Skin epidermis (tissue), 12 donors: ENCODE data around the gene UBL4A.

Experiments used
- H3K27ac ChIP-seq, 21 experiments: fragments of 200-600 bp; sonication (generic) in 11 of 21; one replicate each; pipeline ENCODE4 v1.5.0; 2020; ENCODE audit warnings: mild to moderate bottlenecking in 3 of 21, inconsistent platforms in 2 of 21, moderate library complexity in 2 of 21
- H3K4me3 ChIP-seq, 7 experiments: fragments of 200-600 bp; sonication (generic) in 2 of 7; one replicate each; pipeline ENCODE4 v1.5.0; 2020; ENCODE audit warnings: inconsistent platforms in 2 of 7, mild to moderate bottlenecking in 2 of 7, moderate library complexity in 1 of 7

Gene UBL4A

GRCh38 chrX:154485150-154486051 is 1.0 kb downstream of the UBL4A start:
- H3K27ac ChIP-seq = peak overlapping the region; percentile 22 to 91 (median 81)
- peak overlapping the region; percentile 52 to 65 (median 58) for H3K4me3 ChIP-seq

- Histone ChIP-seq H3K27ac (peak overlapping the region in 1 of 21 experiments; percentile 1), H3K4me3 (no peak overlapping the region)
Measured at GRCh38 chrX:154484255-154485149, 1.9 kb downstream of the UBL4A start.

- H3K4me3 ChIP-seq = no peak overlapping the region
- no peak overlapping the region for H3K27ac ChIP-seq
Measured at GRCh38 chrX:154483325-154483724, 3.1 kb downstream of the UBL4A start.

- no peak overlapping the region for H3K27ac ChIP-seq
Measured at GRCh38 chrX:154482786-154483185, 3.6 kb downstream of the UBL4A start.

GRCh38 chrX:154481911-154482601 is 4.4 kb downstream of the UBL4A start:
- Histone ChIP-seq H3K27ac (no peak overlapping the region), H3K4me3 (no peak overlapping the region)

More at GRCh38 chrX:154482786-154483185, 3.6 kb downstream of the UBL4A start:
- no peak overlapping the region for H3K4me3 ChIP-seq

GRCh38 chrX:154481195-154481594 is 5.2 kb downstream of the UBL4A start:
- no peak overlapping the region for H3K27ac ChIP-seq
- no peak overlapping the region for H3K4me3 ChIP-seq

- Histone ChIP-seq H3K27ac (peak within 1 kb of the TSS in 20 of 21 experiments; percentile 49 to 88 (median 72)), H3K4me3 (peak within 1 kb of the TSS; percentile 23 to 57 (median 52))
Measured at GRCh38 chrX:154478728-154479622, 7.4 kb downstream of the UBL4A start, which contains the start of gene LAGE3. Gene LAGE3, minus strand, starts transcription at chrX:154479281. Its CDS starts 366 bp downstream, at chrX:154478915.

GRCh38 chrX:154477891-154478477 is 8.4 kb downstream of the UBL4A start:
- peak overlapping the region in 18 of 21 experiments; percentile 6 to 88 (median 72) for H3K27ac ChIP-seq
- H3K4me3 ChIP-seq = peak overlapping the region; percentile 23 to 57 (median 52)

- H3K4me3 ChIP-seq = no peak overlapping the region
Measured at GRCh38 chrX:154476821-154477220, 9.6 kb downstream of the UBL4A start.

GRCh38 chrX:154473683-154474082 is 12.7 kb downstream of the UBL4A start:
- Histone ChIP-seq H3K27ac (no peak overlapping the region), H3K4me3 (no peak overlapping the region)

More at GRCh38 chrX:154476821-154477220, 9.6 kb downstream of the UBL4A start:
- no peak overlapping the region for H3K27ac ChIP-seq

- no peak overlapping the region for H3K4me3 ChIP-seq
Measured at GRCh38 chrX:154472685-154473632, 13.5 kb downstream of the UBL4A start.

GRCh38 chrX:154471839-154472684 is 14.4 kb downstream of the UBL4A start:
- Histone ChIP-seq H3K4me3 (no peak overlapping the region), H3K27ac (no peak overlapping the region)

More at GRCh38 chrX:154472685-154473632, 13.5 kb downstream of the UBL4A start:
- H3K27ac ChIP-seq = no peak overlapping the region

- Histone ChIP-seq H3K4me3 (no peak overlapping the region), H3K27ac (no peak overlapping the region)
Measured at GRCh38 chrX:154470914-154471568, 15.4 kb downstream of the UBL4A start.

- no peak overlapping the region for H3K27ac ChIP-seq
- no peak overlapping the region for H3K4me3 ChIP-seq
Measured at GRCh38 chrX:154470434-154470833, 16.0 kb downstream of the UBL4A start.

GRCh38 chrX:154469880-154470279 is 16.5 kb downstream of the UBL4A start:
- no peak overlapping the region for H3K27ac ChIP-seq
- no peak overlapping the region for H3K4me3 ChIP-seq

GRCh38 chrX:154469114-154469513 is 17.3 kb downstream of the UBL4A start:
- no peak overlapping the region for H3K27ac ChIP-seq
- no peak overlapping the region for H3K4me3 ChIP-seq
